Fibroblast of skin of right quadriceps (primary cell): ENCODE measurements around the gene CXXC5.

ENCODE experiments used
- DNase-seq: peaks from one replicate; pipeline ENCODE4 v3.0.0-alpha.2; 2013

Gene CXXC5

GRCh38 chr5:139638736-139639618, 9.2 kb upstream of the CXXC5 start:
- DNase-seq = no peak

- peak; percentile 28 for DNase-seq
Observed at GRCh38 chr5:139639619-139640380, 8.3 kb upstream of the CXXC5 start.

DNA sequence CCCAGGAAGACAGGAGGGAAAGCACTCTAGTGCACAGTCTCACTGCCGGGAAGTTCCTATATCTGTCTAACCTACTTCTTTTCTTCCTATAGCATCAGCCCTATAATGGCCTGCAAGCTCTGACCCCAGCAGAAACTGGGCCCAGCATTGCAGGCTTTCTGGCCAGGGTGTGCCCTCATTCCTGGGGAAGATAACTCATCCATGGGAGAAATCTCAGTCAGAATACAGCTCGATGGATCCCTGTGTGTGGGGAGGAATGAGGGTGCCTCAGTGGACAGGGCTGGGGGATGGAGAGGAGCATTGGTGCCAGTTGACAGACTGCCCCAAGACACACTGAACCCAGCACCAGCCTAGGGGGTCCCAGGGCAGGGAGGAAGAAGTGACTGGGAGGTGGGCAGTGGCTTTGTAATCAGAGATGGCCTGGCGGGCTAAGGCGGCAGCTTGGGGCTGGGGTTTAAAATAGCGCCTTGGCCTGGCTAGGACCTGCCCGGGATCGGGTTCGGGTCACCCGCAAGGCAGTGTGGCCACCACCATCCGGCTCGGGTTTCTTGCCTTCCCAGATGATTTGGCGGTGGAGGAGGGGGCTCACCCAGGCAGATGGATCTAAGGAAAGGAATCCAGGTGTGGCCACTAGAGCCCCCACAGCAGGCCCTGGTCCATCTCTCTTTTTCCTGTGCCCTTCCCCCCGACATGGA, 7.6 kb upstream of the CXXC5 start:
- DNase-seq = no peak

GRCh38 chr5:139641116-139642080, 6.8 kb upstream of the CXXC5 start:
- no peak for DNase-seq

DNA sequence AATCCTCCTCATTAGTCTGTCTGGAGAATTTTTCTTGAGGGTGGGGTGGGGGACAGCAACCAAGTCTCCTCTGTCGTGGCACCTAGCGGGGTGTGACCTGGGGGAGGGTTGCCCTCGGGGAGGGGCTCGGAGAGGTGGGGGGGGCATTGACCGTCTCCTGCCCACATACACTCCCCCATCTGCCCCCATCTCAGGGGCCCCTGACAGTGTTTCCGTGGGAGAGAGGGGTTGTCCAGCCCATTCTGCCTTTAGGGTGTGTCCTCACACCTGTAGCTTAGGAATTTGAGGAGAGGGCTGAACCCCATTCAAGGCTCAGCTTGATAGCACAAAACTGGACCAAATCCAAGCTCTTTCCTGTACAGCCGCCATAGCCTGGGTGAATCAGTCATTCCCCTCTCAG, 5.9 kb upstream of the CXXC5 start:
- no peak for DNase-seq

DNA sequence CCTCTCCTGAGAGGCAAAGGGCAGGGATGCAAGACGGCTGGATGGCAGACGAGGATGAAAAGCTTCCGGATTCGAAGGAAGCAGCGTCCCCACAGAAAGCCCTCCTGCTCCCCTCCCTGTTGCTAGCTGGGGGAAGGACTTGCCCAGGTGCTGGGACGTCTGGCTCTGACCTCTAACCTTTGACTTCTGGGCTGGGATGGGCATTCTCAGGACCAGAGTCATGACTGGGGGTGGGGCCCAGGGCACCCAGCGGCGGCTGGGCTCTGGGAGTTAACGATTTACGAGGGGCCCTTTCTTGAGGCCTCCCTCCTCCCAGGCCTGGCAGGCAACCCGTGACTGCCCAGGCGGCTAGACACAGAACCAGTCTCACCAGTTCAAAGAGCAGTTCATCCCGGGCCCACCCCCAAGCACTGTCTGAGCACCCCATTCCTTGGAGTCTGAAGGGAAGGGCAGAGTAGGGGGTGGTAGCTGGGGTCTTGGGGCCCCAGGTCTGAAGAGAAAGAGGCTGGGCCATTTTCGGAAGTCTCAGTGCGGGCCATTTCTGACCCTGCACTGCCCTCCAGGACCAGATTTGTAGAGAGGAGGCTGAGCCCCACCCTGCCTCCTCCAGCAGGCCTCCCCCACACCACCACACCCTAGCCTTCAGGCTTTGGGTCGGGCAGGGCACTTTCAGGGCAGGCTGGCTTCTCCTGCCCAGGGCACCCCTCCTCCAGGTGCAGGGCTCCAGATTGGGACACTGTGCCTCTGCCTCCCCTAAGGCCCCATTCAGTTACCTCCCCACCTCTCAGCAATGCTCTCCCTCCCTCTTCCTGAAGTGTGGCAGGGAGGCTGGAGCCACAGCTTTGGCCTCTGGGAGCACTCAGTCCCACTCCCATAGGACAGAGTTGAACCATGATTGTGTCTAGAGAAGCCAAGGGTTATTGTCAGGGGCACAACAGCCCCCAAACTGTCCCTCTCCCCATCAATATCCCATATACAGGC, 5.0 kb upstream of the CXXC5 start:
- DNase-seq = no peak

- no peak for DNase-seq
Observed at GRCh38 chr5:139644001-139644456, 4.1 kb upstream of the CXXC5 start.

GRCh38 chr5:139644646-139645429, 3.3 kb upstream of the CXXC5 start:
- no peak for DNase-seq

- DNase-seq = no peak
Observed at GRCh38 chr5:139645430-139645871, 2.7 kb upstream of the CXXC5 start.

- DNase-seq = no peak
Observed at GRCh38 chr5:139646111-139646510, 2.0 kb upstream of the CXXC5 start.

- DNase-seq = no peak
Observed at GRCh38 chr5:139646912-139647505, 1.1 kb upstream of the CXXC5 start.

DNA sequence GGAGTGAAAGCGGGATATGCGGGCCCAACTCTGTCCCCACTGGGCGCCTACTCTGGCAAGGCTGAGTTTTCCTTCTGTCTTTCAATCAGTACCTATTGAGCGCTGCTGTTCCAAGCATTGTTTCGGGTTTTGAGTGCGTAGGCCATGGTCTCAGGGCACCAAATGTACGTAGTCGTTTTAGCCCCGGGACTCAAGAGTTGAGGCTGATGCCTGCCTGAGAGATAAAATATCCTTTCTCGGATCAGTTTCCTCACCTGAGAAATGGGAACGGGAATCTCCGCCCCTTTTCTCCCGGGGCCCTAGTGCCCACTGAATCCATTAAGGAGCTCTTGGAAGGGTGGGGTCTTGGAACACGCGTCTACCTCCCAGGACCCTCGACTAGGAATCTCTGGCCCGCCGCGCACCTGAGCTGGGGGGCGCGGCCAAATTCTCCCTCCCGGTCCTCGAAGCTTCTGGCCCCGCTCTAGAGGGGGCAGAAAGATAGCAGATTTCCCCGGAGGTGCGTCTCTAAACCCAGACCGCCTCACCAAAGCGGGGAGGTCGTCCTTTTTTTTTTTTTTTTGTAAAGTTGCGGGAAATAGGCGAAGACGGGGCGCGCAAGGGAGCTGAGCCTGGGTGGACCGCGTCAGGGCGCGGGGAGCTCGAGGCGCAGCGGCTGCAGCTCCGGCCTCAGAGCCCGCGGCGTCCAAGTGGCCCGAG, 494 bp upstream of the CXXC5 start:
- DNase-seq = no peak

DNA sequence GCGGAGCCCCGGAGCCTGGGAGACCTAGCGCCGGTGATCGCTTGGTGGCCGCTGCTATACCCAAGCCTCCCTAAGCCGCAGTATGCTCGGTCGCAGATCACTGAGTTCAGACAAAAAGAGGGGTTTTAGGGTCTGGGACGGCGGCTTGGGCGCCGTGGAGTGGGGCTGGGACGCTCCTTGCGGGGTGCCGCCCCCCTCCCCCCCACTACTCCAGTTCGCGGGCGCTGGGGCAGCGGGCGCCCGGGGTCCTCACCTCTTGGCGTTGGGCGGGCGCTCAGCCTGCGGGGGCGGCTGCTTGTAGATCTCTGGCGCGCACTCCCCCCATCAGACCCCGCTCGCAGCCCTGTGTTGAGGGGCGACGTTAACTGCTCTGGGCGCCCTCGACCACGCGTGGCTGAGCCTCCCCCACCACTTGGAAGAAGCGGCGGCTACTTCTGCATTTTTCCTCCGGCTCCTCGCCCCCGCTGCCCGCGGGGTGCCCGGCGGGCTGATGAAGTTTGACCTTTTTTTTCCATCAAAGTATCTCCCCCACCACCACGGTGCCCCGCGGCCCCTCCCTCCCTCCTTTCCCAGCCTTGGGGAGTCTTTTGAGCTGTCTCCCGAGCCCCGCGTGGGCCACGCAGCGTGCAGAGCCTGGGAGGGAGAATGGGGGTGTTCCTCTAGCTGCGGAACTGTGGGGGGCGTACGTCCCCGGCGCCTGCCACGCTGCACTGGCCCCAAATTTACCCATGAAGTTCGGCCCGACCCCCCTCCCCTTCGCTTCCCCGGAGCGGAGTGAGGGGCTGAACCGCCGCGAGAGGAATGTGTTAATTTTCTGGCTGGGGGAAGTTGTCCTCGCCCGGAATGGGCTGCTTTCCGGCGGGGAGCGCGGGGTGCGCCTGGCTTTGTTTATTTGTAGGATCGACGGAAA, 1.2 kb downstream of the CXXC5 start:
- DNase-seq = no peak

GRCh38 chr5:139650031-139650688, 2.0 kb downstream of the CXXC5 start:
- DNase-seq = no peak

DNA sequence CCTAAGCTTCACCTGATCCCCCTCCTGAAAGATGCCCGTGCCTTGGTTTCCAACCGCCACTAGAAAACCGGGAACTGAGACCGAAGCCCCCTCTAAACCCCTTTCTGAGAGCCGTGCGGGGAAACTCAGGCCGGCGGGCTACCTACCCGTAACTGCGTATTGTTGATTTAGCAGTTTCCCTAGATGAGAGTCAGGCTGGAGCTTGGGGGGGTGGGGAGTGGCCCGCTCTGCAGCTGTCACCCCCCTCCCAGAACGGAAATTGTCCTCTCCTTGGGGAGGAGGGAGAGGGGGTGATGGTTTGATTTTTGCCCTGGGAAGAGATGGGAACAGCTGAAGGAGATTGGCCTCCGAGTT, 2.5 kb downstream of the CXXC5 start:
- no peak for DNase-seq

DNA sequence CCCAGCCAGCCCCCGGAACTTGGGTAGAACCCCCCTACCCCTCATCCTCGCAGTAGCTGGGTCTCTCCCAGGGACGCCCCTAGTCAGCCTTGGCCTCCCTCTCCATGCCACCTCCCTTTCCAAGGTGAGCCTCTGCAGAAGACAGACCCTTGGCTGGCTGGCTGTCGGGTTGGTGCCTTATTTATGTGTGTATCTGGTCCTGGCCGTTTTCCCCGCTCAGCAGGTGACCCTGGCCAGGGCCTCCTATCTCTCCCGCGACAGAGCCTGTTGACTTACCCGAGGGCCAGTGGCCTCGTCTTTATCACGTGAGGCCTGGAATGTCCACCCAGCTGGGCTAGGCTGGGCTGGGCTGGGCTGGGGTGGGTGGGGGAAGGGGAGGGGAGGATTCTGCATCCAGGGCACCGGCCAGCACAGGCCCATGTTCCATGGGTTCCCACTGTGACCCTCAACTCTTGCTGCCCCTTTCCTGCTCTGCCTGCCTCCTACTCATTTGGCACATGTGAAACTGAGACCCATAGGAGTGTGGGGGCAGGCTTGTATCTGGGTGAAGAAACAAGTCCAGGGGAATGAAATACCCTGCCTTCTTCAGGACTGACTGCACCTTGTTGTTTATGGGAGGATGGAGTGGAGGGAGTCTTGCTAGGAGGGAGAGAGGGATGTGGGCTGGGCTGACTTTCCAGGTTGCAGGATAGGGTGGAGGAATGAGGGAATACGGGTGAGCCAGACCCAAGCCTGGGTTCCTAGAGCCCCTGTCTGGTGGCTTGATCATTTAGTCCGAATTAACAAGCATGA, 3.1 kb downstream of the CXXC5 start:
- no peak for DNase-seq
